Peyer's patch (tissue), 4 donors: Measurements from ENCODE around the gene TBL2. TPM values are rescaled to one million over a fixed set of nuclear protein-coding genes. Genes with fewer than 3 reads are reported as not detected.
"Not testable (repeated sequence)": the region's sequence is repeated elsewhere in the genome, so short reads cannot be mapped to it uniquely, and the experiment has no call there.

Experiments
- DNase-seq, 3 donors: peaks; one replicate each; pipeline ENCODE4 v3.0.0-alpha.2; 2017 to 2019
- H3K27ac ChIP-seq, 4 donors: fragments of 200-600 bp; sonication (generic); one replicate each; pipeline ENCODE4 v1.5.1; 2016 to 2019
- H3K27me3 ChIP-seq, 2 donors: fragments of 200-600 bp; sonication (generic); one replicate each; pipeline ENCODE4 v1.5.1; 2019
- H3K36me3 ChIP-seq, 3 donors: fragments of 200-600 bp; sonication (generic); one replicate each; pipeline ENCODE4 v1.5.1; 2016 to 2019
- H3K4me1 ChIP-seq, 4 donors: fragments of 200-600 bp; sonication (generic); one replicate each; pipeline ENCODE4 v1.5.1; 2016 to 2019
- H3K4me3 ChIP-seq, 4 donors: fragments of 200-600 bp; sonication (generic); 1 replicate in 3 of 4; 2 replicates in 1 of 4; pipeline ENCODE4 v1.5.1; 2016 to 2019; ENCODE audit warnings: mild to moderate bottlenecking in 1 of 4
- H3K9me3 ChIP-seq, 4 donors: fragments of 200-600 bp; sonication (generic); one replicate each; pipeline ENCODE4 v1.5.1; 2016 to 2019; ENCODE audit warnings: mild to moderate bottlenecking in 1 of 4
- POLR2A ChIP-seq, 2 donors: fragments of 450-650 bp; IDR thresholded peaks; one replicate each; pipeline ENCODE4 v1.5.1; 2017; ENCODE audit warnings: antibody characterized with exemption in 2 of 2, mild to moderate bottlenecking in 2 of 2, moderate library complexity in 2 of 2
- total RNA-seq, 4 donors: library from RNA; depleted of rRNA; stranded (reverse); fragments of >200 nt; gene quantifications; one replicate each; pipeline ENCODE4 v1.1.0, GENCODE V29; 2016
- TF ChIP-seq, protein P1 (sequence below), 6 experiments: fragments of 450-650 bp in 4 of 6; fragments of 200-600 bp in 2 of 6; sonication (generic) in 1 of 6; IDR thresholded peaks; one replicate each; pipeline ENCODE4 v1.5.1; 2017 to 2019; ENCODE audit warnings: antibody characterized with exemption in 6 of 6, mild to moderate bottlenecking in 3 of 6, moderate library complexity in 1 of 6

The TBL2 gene
- total RNA-seq, 4 donors from 2014 or later = 35.6 to 61.9 (median 46.1) TPM

GRCh38 chr7:73585196-73585595 lies 6.8 kb upstream of the TBL2 start:
- peaks cover 0 to 4% (median 0%) of the 10 kb centered on the region in 4 donors for H3K4me1 ChIP-seq
- no peak overlapping the region for H3K4me3 ChIP-seq
- no peak overlapping the region for H3K27ac ChIP-seq
- H3K27me3 ChIP-seq = no peaks in the 10 kb centered on the region
- no peak for DNase-seq
- TF ChIP-seq POLR2A (IDR thresholded peaks at IDR 0.05) = no peak
- TF ChIP-seq, protein P1, sequence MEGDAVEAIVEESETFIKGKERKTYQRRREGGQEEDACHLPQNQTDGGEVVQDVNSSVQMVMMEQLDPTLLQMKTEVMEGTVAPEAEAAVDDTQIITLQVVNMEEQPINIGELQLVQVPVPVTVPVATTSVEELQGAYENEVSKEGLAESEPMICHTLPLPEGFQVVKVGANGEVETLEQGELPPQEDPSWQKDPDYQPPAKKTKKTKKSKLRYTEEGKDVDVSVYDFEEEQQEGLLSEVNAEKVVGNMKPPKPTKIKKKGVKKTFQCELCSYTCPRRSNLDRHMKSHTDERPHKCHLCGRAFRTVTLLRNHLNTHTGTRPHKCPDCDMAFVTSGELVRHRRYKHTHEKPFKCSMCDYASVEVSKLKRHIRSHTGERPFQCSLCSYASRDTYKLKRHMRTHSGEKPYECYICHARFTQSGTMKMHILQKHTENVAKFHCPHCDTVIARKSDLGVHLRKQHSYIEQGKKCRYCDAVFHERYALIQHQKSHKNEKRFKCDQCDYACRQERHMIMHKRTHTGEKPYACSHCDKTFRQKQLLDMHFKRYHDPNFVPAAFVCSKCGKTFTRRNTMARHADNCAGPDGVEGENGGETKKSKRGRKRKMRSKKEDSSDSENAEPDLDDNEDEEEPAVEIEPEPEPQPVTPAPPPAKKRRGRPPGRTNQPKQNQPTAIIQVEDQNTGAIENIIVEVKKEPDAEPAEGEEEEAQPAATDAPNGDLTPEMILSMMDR (IDR thresholded peaks at IDR 0.05) = no peak
- H3K9me3 ChIP-seq = no peaks in the 10 kb centered on the region
- H3K36me3 ChIP-seq = no peaks in the 10 kb centered on the region

DNA sequence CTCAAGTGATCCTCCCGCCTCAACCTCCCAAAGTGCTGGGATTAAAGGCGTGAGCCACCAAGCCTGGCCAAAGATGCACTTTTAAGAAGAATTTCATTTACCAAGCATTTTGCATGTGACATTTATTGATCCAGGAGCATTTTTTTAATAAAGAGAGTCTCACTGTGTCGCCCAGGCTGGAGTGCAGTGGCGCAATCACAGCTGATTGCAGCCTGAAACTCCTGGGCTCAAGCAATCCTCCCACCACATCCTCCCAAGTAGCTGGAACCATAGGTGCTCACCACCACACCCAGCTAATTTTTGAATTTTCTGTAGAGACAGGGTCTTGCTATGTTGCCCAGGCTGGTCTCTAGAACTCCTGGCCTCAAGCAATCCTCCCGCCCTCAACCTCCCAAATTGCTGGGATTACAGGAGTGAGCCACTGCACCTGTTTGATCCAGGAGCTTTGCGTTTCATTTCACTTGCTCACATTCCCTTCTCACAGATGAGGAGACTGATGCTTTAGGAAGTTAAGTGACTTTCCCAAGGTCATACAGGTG lies 4.4 kb upstream of the TBL2 start:
- H3K36me3 ChIP-seq = no peaks in the 10 kb centered on the region
- no peak for DNase-seq
- no peaks in the 10 kb centered on the region for H3K9me3 ChIP-seq
- peaks cover 0 to 6% (median under 1%) of the 10 kb centered on the region in 4 donors for H3K4me1 ChIP-seq
- no peak for TF ChIP-seq POLR2A (IDR thresholded peaks at IDR 0.05)
- TF ChIP-seq, protein P1 (IDR thresholded peaks at IDR 0.05) = no peak
- H3K4me3 ChIP-seq = no peak overlapping the region
- H3K27ac ChIP-seq = no peak overlapping the region
- no peaks in the 10 kb centered on the region for H3K27me3 ChIP-seq

DNA sequence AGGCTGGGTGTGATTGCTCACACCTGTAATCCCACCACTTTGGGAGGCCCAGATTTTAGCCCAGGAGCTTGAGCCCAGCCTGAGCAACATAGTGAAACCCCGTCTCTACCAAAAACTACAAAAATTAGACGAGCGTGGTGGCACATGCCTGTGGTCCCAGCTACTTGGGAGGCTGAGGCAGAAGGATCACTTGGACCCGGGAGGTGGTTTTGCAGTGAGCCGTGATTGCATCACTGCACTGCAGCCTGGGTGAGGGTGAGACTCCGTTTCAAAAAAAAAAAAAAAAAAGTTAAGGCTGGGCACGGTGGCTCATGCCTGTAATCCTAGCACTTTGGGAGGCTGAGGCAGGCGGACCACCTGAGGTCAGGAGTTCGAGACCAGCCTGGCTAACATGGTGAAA lies 2.6 kb upstream of the TBL2 start:
- H3K27ac ChIP-seq, DNase-seq, H3K36me3 ChIP-seq: not testable (repeated sequence)

DNA sequence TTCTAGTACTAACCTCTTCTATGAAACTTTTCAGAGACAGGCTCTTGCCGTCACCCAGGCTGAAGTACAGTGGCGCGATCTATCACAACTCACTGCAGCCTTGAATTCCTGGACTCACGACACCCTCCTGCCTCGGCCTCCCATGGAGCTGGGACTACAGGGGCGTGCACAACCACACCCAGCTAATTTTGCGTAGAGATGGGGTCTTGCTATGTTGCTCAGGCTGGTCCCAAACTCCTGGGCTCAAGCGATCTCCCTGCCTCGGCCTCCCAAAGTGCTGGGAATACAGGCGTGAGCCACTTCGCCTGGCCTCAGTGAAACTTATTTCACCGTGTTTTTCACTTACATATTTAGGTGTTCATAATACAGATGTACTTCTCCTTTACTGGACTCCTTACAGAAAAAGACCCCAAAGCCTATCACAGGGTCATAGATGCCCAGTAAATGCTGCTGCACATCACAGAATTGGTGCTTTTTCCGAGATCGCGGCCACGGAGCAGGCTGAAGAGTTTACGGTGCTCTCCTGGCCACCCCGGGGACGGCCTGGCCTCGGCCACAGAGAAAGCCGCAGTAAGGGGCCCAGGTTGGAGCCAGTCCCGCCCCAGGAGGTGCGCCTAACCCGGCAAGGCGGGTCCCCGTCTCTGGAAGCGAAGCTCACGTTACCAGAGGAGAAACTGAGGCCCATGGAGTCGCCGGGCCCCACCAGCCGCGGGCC lies 595 bp downstream of the TBL2 start:
- DNase-seq = peak in 1 of 3 donors; percentile 21
- Histone ChIP-seq H3K36me3 (peaks cover 0 to 24% (median 0%) of the 10 kb centered on the region in 3 donors), H3K27me3 (no peaks in the 10 kb centered on the region), H3K4me3 (peak overlapping the region; percentile 88 to 100 (median 92)), H3K27ac (peak overlapping the region; percentile 90 to 94 (median 94)), H3K9me3 (no peaks in the 10 kb centered on the region), H3K4me1 (peaks cover 0 to 23% (median 4%) of the 10 kb centered on the region in 4 donors)
- TF ChIP-seq, protein P1 (IDR thresholded peaks at IDR 0.05) = no peak
- no peak for TF ChIP-seq POLR2A (IDR thresholded peaks at IDR 0.05)

More for the DNA sequence above, 2.6 kb upstream of the TBL2 start:
- peaks cover 0 to 23% (median 4%) of the 10 kb centered on the region in 4 donors for H3K4me1 ChIP-seq
- not testable (repeated sequence) for H3K4me3 ChIP-seq, H3K27me3 ChIP-seq, H3K9me3 ChIP-seq

- no peaks in the 10 kb centered on the region for H3K9me3 ChIP-seq
- H3K27ac ChIP-seq = no peak overlapping the region
- no peak overlapping the region for H3K4me3 ChIP-seq
- H3K27me3 ChIP-seq = no peaks in the 10 kb centered on the region
- H3K36me3 ChIP-seq = peaks cover 0 to 61% (median 0%) of the 10 kb centered on the region in 3 donors
- TF ChIP-seq, protein P1 (IDR thresholded peaks at IDR 0.05) = no peak
- TF ChIP-seq POLR2A (IDR thresholded peaks at IDR 0.05) = no peak
- no peak for DNase-seq
- H3K4me1 ChIP-seq = peaks cover 0 to 18% (median 4%) of the 10 kb centered on the region in 4 donors
These were observed 4.6 kb downstream of the TBL2 start for GRCh38 chr7:73573791-73574190.

DNA sequence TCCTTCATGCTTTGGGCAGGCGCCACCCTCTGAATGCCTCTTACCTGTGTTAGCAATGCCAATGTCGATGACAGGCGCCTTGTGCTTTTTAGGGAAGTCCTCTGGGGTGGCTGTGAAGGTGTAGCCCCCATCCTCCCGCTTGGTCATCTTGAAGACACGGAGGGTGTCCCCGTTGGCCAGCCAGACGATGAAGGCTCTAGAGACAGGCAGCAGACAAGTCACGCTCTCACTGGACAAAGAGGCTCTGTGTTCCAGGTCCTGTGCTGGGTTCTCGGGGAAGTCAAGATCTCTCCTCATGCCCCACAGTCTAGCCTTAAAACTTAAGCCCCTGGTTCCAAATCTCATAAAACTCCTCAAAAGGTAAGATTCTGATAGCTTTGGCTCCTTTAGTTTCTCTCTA lies 5.1 kb downstream of the TBL2 start:
- TF ChIP-seq, protein P1 (IDR thresholded peaks at IDR 0.05) = no peak
- no peak for TF ChIP-seq POLR2A (IDR thresholded peaks at IDR 0.05)
- no peak overlapping the region for H3K4me3 ChIP-seq
- H3K9me3 ChIP-seq = no peaks in the 10 kb centered on the region
- no peaks in the 10 kb centered on the region for H3K27me3 ChIP-seq
- peaks cover 0 to 18% (median 4%) of the 10 kb centered on the region in 4 donors for H3K4me1 ChIP-seq
- H3K36me3 ChIP-seq = peaks cover 0 to 61% (median 0%) of the 10 kb centered on the region in 3 donors
- DNase-seq = no peak
- peak overlapping the region in 2 of 4 donors; percentile 11 to 29 for H3K27ac ChIP-seq
